ENCODE data around the gene NLRP12.
"Not testable (repeated sequence)": the region's sequence is repeated elsewhere in the genome, so short reads cannot be mapped to it uniquely, and the experiment has no call there.

The NLRP12 gene

GRCh38 chr19:53768401-53768800, 55.7 kb downstream of the NLRP12 start:
- CTCF ChIA-PET, result no interaction called here
- POLR2A ChIA-PET, result no interaction called here
- DNase-seq (ENCODE audit: extremely low spot score), result no peak
- TF ChIP-seq CTCF (IDR thresholded peaks at IDR 0.05; ENCODE audit: control extremely low read depth, extremely low read depth, low read depth, missing control alignments), result no peak

- CTCF ChIA-PET; POLR2A ChIA-PET; DNase-seq (ENCODE audit: extremely low spot score): not testable (repeated sequence)
These were observed 65.1 kb downstream of the NLRP12 start for GRCh38 chr19:53758991-53759390.
